ENCODE data around the gene VAMP5.

- TF ChIP-seq CTCF (conservative IDR thresholded peaks at IDR 0.05; ENCODE audit: low read length) (no peak), EZH2phosphoT487 (IDR thresholded peaks at IDR 0.05; ENCODE audit: borderline replicate concordance) (no peak)
These were observed 22.7 kb upstream of the VAMP5 start, which contains the start of gene GGCX for GRCh38 chr2:85561280-85562212.
